ENCODE results near the gene PLCB1.

Gene PLCB1

DNA sequence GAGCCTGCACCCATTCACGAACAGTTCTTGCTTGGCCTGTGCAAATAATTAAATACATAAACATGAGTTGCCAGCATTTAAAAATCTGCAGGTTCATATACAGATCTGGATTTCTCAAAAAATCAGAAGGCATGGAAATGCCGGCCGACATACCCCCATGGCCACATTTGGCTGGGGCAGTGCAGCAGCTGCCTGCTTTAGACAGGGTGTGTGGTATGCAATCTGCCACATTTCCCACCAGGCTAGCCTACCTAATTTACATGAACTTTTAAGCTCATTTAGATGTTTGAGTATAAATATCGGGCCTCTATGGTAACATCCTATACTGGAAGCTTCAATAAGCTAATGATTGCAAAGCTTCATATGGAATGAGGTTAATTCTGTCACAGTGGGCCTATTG, 31.5 kb downstream of the PLCB1 start:
- Histone ChIP-seq H3K4me3 (ENCODE audit: low read length) (no peak overlapping the region), H3K36me3 (ENCODE audit: control insufficient read depth, low read length) (no peaks in the 10 kb centered on the region), H3K4me1 (ENCODE audit: control insufficient read depth, low read length) (no peaks in the 10 kb centered on the region), H3K27me3 (ENCODE audit: control insufficient read depth, low read length) (no peaks in the 10 kb centered on the region), H3F3A (ENCODE audit: control insufficient read depth, insufficient read depth) (no peaks in the 10 kb centered on the region), H4K20me1 (ENCODE audit: control insufficient read depth, insufficient read depth, low read depth, low read length) (no peaks in the 10 kb centered on the region), H3K79me2 (ENCODE audit: control insufficient read depth, low read length) (no peaks in the 10 kb centered on the region), H3K4me2 (ENCODE audit: low read length) (no peak overlapping the region), H3K9me2 (replicated peaks; ENCODE audit: control insufficient read depth, low read length) (no peaks in the 10 kb centered on the region), H3K9me3 (ENCODE audit: control insufficient read depth, insufficient read depth, low read length) (no peaks in the 10 kb centered on the region), H3K27ac (ENCODE audit: low read depth, low read length) (no peak overlapping the region)
- TF ChIP-seq EZH2phosphoT487 (IDR thresholded peaks at IDR 0.05; ENCODE audit: borderline replicate concordance, low read length) (no peak), CTCF (IDR thresholded peaks at IDR 0.05; ENCODE audit: low read depth, low read length, poor library complexity, severe bottlenecking) (no peak)

DNA sequence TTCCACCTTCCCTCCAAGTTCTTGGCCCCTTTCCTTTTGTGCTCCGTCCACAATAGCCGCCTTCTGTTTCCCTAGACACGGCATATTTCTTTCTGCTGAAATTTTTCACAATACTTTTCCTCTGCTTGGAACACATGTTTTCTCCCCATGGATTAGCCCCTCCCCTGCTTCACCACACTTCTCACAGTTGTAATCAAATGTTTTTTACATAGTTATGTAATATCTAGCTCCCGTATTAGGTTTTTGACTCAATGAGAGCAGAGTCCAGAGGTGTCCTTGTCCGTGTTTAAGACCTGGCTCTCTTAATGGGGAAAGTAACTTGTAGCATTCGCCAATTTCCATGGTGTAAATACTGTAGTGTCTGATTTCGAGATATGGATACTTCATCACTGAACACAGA, 34.7 kb downstream of the PLCB1 start:
- no peaks in the 10 kb centered on the region for H3K79me2 ChIP-seq (ENCODE audit: control insufficient read depth, low read length)
- H3F3A ChIP-seq (ENCODE audit: control insufficient read depth, insufficient read depth), result no peaks in the 10 kb centered on the region
- H3K9me2 ChIP-seq (replicated peaks; ENCODE audit: control insufficient read depth, low read length), result no peaks in the 10 kb centered on the region
- no peaks in the 10 kb centered on the region for H4K20me1 ChIP-seq (ENCODE audit: control insufficient read depth, insufficient read depth, low read depth, low read length)
- H3K27ac ChIP-seq (ENCODE audit: low read depth, low read length), result no peak overlapping the region
- H3K9me3 ChIP-seq (ENCODE audit: control insufficient read depth, insufficient read depth, low read length), result no peaks in the 10 kb centered on the region
- no peak overlapping the region for H3K4me3 ChIP-seq (ENCODE audit: low read length)
- no peak overlapping the region for H3K4me2 ChIP-seq (ENCODE audit: low read length)
- no peaks in the 10 kb centered on the region for H3K27me3 ChIP-seq (ENCODE audit: control insufficient read depth, low read length)
- TF ChIP-seq CTCF (IDR thresholded peaks at IDR 0.05; ENCODE audit: low read depth, low read length, poor library complexity, severe bottlenecking), result no peak
- no peak for TF ChIP-seq EZH2phosphoT487 (IDR thresholded peaks at IDR 0.05; ENCODE audit: borderline replicate concordance, low read length)
- no peaks in the 10 kb centered on the region for H3K4me1 ChIP-seq (ENCODE audit: control insufficient read depth, low read length)
- no peaks in the 10 kb centered on the region for H3K36me3 ChIP-seq (ENCODE audit: control insufficient read depth, low read length)

- H3F3A ChIP-seq (ENCODE audit: control insufficient read depth, insufficient read depth), result no peaks in the 10 kb centered on the region
- H3K9me2 ChIP-seq (replicated peaks; ENCODE audit: control insufficient read depth, low read length), result no peaks in the 10 kb centered on the region
- H4K20me1 ChIP-seq (ENCODE audit: control insufficient read depth, insufficient read depth, low read depth, low read length), result no peaks in the 10 kb centered on the region
- TF ChIP-seq CTCF (IDR thresholded peaks at IDR 0.05; ENCODE audit: low read depth, low read length, poor library complexity, severe bottlenecking), result no peak
- TF ChIP-seq EZH2phosphoT487 (IDR thresholded peaks at IDR 0.05; ENCODE audit: borderline replicate concordance, low read length), result no peak
- no peaks in the 10 kb centered on the region for H3K36me3 ChIP-seq (ENCODE audit: control insufficient read depth, low read length)
- no peak overlapping the region for H3K4me2 ChIP-seq (ENCODE audit: low read length)
- H3K27me3 ChIP-seq (ENCODE audit: control insufficient read depth, low read length), result no peaks in the 10 kb centered on the region
- H3K79me2 ChIP-seq (ENCODE audit: control insufficient read depth, low read length), result no peaks in the 10 kb centered on the region
- H3K4me1 ChIP-seq (ENCODE audit: control insufficient read depth, low read length), result no peaks in the 10 kb centered on the region
- H3K27ac ChIP-seq (ENCODE audit: low read depth, low read length), result no peak overlapping the region
- H3K4me3 ChIP-seq (ENCODE audit: low read length), result no peak overlapping the region
- H3K9me3 ChIP-seq (ENCODE audit: control insufficient read depth, insufficient read depth, low read length), result no peaks in the 10 kb centered on the region
Measured at GRCh38 chr20:8168785-8169288, 36.8 kb downstream of the PLCB1 start.
